ENCODE results near the gene TSPAN31.
A peak's percentile ranks its signal among the peaks of the same experiment; 100 is the strongest.

TSPAN31 gene

GRCh38 chr12:57752668-57753000 is 7.8 kb downstream of the TSPAN31 start:
- ATAC-seq: no peak
- TF ChIP-seq CSDC2 (CRISPR knock-in tag; IDR thresholded peaks at IDR 0.05): no peak
- no peak for TF ChIP-seq ZNF8 (CRISPR knock-in tag; IDR thresholded peaks at IDR 0.05)
- TF ChIP-seq POU6F1 (CRISPR knock-in tag; IDR thresholded peaks at IDR 0.05; ENCODE audit: borderline replicate concordance, low read depth): no peak
- no peak for TF ChIP-seq BACH2 (CRISPR knock-in tag; IDR thresholded peaks at IDR 0.05; ENCODE audit: borderline replicate concordance)
- TF ChIP-seq PATZ1 (CRISPR knock-in tag; IDR thresholded peaks at IDR 0.05; ENCODE audit: borderline replicate concordance): no peak
- TF ChIP-seq PPARA (CRISPR knock-in tag; IDR thresholded peaks at IDR 0.05; ENCODE audit: borderline replicate concordance): no peak
- TF ChIP-seq TOX (CRISPR knock-in tag; IDR thresholded peaks at IDR 0.05; ENCODE audit: borderline replicate concordance): no peak
- TF ChIP-seq CSRNP3 (CRISPR knock-in tag; IDR thresholded peaks at IDR 0.05): no peak
- no peak for TF ChIP-seq ZFP3 (CRISPR knock-in tag; IDR thresholded peaks at IDR 0.05)
- no peak for TF ChIP-seq OSR1 (CRISPR knock-in tag; IDR thresholded peaks at IDR 0.05)
- TF ChIP-seq ZNF70 (CRISPR knock-in tag; IDR thresholded peaks at IDR 0.05): no peak
- no peak for TF ChIP-seq ESRRG (CRISPR knock-in tag; IDR thresholded peaks at IDR 0.05)

GRCh38 chr12:57753756-57754337 is 9.0 kb downstream of the TSPAN31 start:
- no peak for TF ChIP-seq ZFP30 (CRISPR knock-in tag; IDR thresholded peaks at IDR 0.05)
- no peak for TF ChIP-seq ZC3H10 (CRISPR knock-in tag; IDR thresholded peaks at IDR 0.05)
- no peak for TF ChIP-seq BACH2 (CRISPR knock-in tag; IDR thresholded peaks at IDR 0.05; ENCODE audit: borderline replicate concordance)
- no peak for TF ChIP-seq ISL1 (CRISPR knock-in tag; IDR thresholded peaks at IDR 0.05)
- ATAC-seq: no peak

GRCh38 chr12:57754411-57755193 is 9.8 kb downstream of the TSPAN31 start, which contains the start of gene MARCHF9:
TSS of gene MARCHF9 (plus strand) at chr12:57755103. CDS start at chr12:57755529, 426 bp downstream.
- ATAC-seq: peak; percentile 16

GRCh38 chr12:57755194-57755453 is 10.3 kb downstream of the TSPAN31 start:
- ATAC-seq: no peak
- TF ChIP-seq BACH2 (CRISPR knock-in tag; IDR thresholded peaks at IDR 0.05; ENCODE audit: borderline replicate concordance): no peak
- no peak for TF ChIP-seq TSHZ2 (CRISPR knock-in tag; IDR thresholded peaks at IDR 0.05)
- TF ChIP-seq TOX (CRISPR knock-in tag; IDR thresholded peaks at IDR 0.05; ENCODE audit: borderline replicate concordance): no peak
- no peak for TF ChIP-seq CSDC2 (CRISPR knock-in tag; IDR thresholded peaks at IDR 0.05)
- TF ChIP-seq OSR1 (CRISPR knock-in tag; IDR thresholded peaks at IDR 0.05): no peak
- TF ChIP-seq ZFP3 (CRISPR knock-in tag; IDR thresholded peaks at IDR 0.05): no peak
- no peak for TF ChIP-seq ZNF8 (CRISPR knock-in tag; IDR thresholded peaks at IDR 0.05)
- TF ChIP-seq PATZ1 (CRISPR knock-in tag; IDR thresholded peaks at IDR 0.05; ENCODE audit: borderline replicate concordance): no peak
- no peak for TF ChIP-seq ZC3H10 (CRISPR knock-in tag; IDR thresholded peaks at IDR 0.05)
- TF ChIP-seq ESRRG (CRISPR knock-in tag; IDR thresholded peaks at IDR 0.05): no peak
- no peak for TF ChIP-seq RARB (CRISPR knock-in tag; IDR thresholded peaks at IDR 0.05)

More at GRCh38 chr12:57754411-57755193, 9.8 kb downstream of the TSPAN31 start, which contains the start of gene MARCHF9:
- TF ChIP-seq SNAI2 (CRISPR knock-in tag; IDR thresholded peaks at IDR 0.05) (0 out of 2 replicates have a peak, but pooled peaks have one; percentile 15), ZNF70 (CRISPR knock-in tag; IDR thresholded peaks at IDR 0.05) (no peak), TSHZ2 (CRISPR knock-in tag; IDR thresholded peaks at IDR 0.05) (no peak)

Data from SK-N-SH treated with all-trans-retinoic acid at 6 μM for 48 hours (cell line).